Osteoblast (primary cell): ENCODE data around the gene KLHL6. TPM values are rescaled to one million over a fixed set of nuclear protein-coding genes. Genes with fewer than 3 reads are reported as not detected.

ENCODE experiments used
- DNase-seq: peaks from one replicate; pipeline ENCODE4 v3.0.0; 2011; ENCODE audit warnings: low spot score, mixed read lengths; ENCODE audit not compliant: insufficient read length; ENCODE audit errors: missing footprints
- H2AFZ ChIP-seq: 2 replicates; pipeline ENCODE4 v1.6.0; 2011; ENCODE audit warnings: mild to moderate bottlenecking, low read length
- H3K27ac ChIP-seq: 2 replicates; pipeline ENCODE4 v1.5.1; 2011; ENCODE audit warnings: mild to moderate bottlenecking, low read depth, low read length, moderate library complexity
- H3K27me3 ChIP-seq: 2 replicates; pipeline ENCODE4 v1.6.0; 2012; ENCODE audit warnings: mild to moderate bottlenecking, control low read depth, inconsistent platforms, low read length, moderate library complexity; ENCODE audit not compliant: insufficient read depth
- H3K36me3 ChIP-seq: 2 replicates; pipeline ENCODE4 v1.5.1; 2011; ENCODE audit warnings: mild to moderate bottlenecking, low read length, control low read depth, moderate library complexity; ENCODE audit not compliant: insufficient read depth
- H3K4me1 ChIP-seq: 2 replicates; pipeline ENCODE4 v1.5.1; 2011; ENCODE audit warnings: mild to moderate bottlenecking, low read length, control low read depth, moderate library complexity; ENCODE audit not compliant: insufficient read depth
- H3K4me2 ChIP-seq: 2 replicates; pipeline ENCODE4 v1.6.0; 2011; ENCODE audit warnings: mild to moderate bottlenecking, low read length; ENCODE audit not compliant: insufficient read depth
- H3K4me3 ChIP-seq: fragments of 200-600 bp; sonication (generic); 3 replicates; pipeline ENCODE4 v1.5.1; 2012; ENCODE audit warnings: mild to moderate bottlenecking, low read length, inconsistent platforms; ENCODE audit not compliant: insufficient read depth
- H3K79me2 ChIP-seq: 2 replicates; pipeline ENCODE4 v1.6.0; 2012; ENCODE audit warnings: mild to moderate bottlenecking, low read length, control low read depth, inconsistent platforms; ENCODE audit not compliant: insufficient read depth
- H3K9me3 ChIP-seq: 2 replicates; pipeline ENCODE4 v1.5.1; 2011; ENCODE audit warnings: low read depth, low read length, control low read depth
- H4K20me1 ChIP-seq: 2 replicates; pipeline ENCODE4 v1.6.0; 2012; ENCODE audit warnings: mild to moderate bottlenecking, low read length, control low read depth; ENCODE audit not compliant: insufficient read depth
- total RNA-seq: library from RNA; depleted of rRNA; stranded (reverse); fragments of >200 nt; gene quantifications from 2 replicates; pipeline ENCODE4 v1.2.3, GENCODE V29; 2012
- TF ChIP-seq, protein P1 (sequence below): IDR thresholded peaks from 2 replicates; pipeline ENCODE4 v1.5.1; 2011; ENCODE audit warnings: mild to moderate bottlenecking, low read depth, low read length, moderate library complexity; ENCODE audit errors: extremely low read depth

KLHL6 gene
- total RNA-seq, 1 donor: under 0.01 TPM

- no peak overlapping the region for H3K4me2 ChIP-seq
- no peaks in the 10 kb centered on the region for H4K20me1 ChIP-seq
- no peak overlapping the region for H3K27ac ChIP-seq
- peaks cover 13% of the 10 kb centered on the region for H3K27me3 ChIP-seq
- no peaks in the 10 kb centered on the region for H3K9me3 ChIP-seq
- H3K79me2 ChIP-seq: no peaks in the 10 kb centered on the region
- DNase-seq: no peak
- peaks cover 4% of the 10 kb centered on the region for H3K4me1 ChIP-seq
- H3K36me3 ChIP-seq: no peaks in the 10 kb centered on the region
- peak overlapping the region; percentile 15 for H2AFZ ChIP-seq
- no peak overlapping the region for H3K4me3 ChIP-seq
- TF ChIP-seq, protein P1, sequence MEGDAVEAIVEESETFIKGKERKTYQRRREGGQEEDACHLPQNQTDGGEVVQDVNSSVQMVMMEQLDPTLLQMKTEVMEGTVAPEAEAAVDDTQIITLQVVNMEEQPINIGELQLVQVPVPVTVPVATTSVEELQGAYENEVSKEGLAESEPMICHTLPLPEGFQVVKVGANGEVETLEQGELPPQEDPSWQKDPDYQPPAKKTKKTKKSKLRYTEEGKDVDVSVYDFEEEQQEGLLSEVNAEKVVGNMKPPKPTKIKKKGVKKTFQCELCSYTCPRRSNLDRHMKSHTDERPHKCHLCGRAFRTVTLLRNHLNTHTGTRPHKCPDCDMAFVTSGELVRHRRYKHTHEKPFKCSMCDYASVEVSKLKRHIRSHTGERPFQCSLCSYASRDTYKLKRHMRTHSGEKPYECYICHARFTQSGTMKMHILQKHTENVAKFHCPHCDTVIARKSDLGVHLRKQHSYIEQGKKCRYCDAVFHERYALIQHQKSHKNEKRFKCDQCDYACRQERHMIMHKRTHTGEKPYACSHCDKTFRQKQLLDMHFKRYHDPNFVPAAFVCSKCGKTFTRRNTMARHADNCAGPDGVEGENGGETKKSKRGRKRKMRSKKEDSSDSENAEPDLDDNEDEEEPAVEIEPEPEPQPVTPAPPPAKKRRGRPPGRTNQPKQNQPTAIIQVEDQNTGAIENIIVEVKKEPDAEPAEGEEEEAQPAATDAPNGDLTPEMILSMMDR: no peak
These were observed 29.4 kb upstream of the KLHL6 start for GRCh38 chr3:183584914-183585280.

DNA sequence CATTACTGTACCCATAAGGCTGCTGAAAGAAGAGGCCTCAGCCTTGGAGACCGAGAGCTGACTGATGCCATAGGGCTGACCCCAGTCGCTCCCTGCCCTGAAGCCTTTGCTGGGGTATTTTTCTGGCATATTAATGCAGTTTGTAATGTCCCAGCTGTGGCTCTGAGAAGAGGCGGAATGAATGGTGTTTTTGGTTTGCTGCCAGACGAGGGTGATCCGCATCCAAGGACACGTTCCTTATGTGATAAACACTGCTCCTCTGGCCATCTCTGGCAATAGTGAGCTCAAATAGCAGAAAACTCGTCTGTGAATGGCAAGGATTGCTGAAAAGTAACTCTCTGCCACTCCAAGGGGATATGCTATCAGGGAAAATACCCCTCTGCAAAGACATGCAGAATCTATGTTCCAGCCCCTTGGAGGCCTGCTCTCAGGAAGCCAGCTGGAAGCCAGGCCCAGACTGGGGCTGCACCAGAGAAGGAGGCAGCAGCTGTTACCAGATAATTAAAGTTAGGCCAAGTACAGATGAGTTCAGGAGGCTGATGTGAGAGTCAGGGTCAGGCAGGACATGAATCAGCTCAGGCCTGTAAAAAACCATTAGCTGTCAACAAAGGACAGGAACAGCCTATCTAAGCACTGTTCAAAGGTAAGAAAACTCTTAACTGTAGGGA, 28.9 kb upstream of the KLHL6 start:
- Histone ChIP-seq H3K79me2 (no peaks in the 10 kb centered on the region), H4K20me1 (no peaks in the 10 kb centered on the region), H3K4me3 (no peak overlapping the region), H3K4me2 (no peak overlapping the region), H3K4me1 (peaks cover 4% of the 10 kb centered on the region), H3K36me3 (no peaks in the 10 kb centered on the region), H2AFZ (peak overlapping the region; percentile 15), H3K9me3 (no peaks in the 10 kb centered on the region), H3K27me3 (peaks cover 7% of the 10 kb centered on the region), H3K27ac (no peak overlapping the region)
- TF ChIP-seq, protein P1: no peak
- no peak for DNase-seq

DNA sequence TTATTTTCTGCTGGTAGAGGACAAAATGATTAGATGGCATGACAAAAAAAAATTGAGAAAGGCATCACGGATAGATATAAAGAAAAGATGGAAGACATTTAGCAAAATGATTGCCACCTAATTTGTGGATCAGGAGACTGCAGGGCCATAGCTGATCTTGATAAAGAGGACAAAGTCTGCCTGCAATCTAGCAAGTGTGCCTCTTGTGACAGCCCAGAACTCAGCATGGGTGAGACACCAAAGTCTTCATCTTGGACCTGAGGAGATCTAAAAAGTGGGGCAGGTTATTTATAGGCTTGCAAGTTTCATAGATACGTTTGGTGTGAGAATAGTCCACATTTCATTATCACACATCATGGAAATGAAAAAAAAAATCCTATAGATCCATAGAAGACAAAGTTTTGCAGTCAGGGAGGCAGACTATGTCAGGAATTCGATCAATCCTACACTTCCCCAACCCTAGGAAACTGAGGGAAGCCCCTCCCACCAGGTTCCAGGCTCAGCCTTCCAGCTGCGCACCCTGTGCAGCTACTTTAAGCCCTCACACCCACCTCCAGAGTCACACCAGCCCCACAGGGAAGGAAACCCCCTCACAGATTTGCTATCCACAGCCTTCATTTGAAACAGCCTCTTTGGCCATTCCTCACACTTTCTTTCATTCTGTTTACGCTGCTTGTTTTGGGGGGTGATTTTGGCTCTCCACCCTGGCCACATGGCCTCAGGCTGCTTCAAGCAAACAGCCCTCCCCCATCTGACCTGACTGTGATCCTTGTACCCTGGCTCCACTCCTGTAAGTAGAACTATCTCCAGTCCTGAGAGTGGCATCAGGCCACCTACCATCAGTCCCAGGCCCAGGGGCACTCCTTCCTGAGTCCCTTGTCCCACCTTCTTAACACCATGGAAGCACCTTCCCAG, 28.1 kb upstream of the KLHL6 start:
- no peak overlapping the region for H3K27ac ChIP-seq
- H2AFZ ChIP-seq: no peak overlapping the region

More for the DNA sequence above, 28.1 kb upstream of the KLHL6 start:
- H4K20me1 ChIP-seq: no peaks in the 10 kb centered on the region
- TF ChIP-seq, protein P1: no peak
- peaks cover 5% of the 10 kb centered on the region for H3K27me3 ChIP-seq
- peaks cover 4% of the 10 kb centered on the region for H3K4me1 ChIP-seq
- H3K4me2 ChIP-seq: no peak overlapping the region
- no peak overlapping the region for H3K4me3 ChIP-seq
- no peaks in the 10 kb centered on the region for H3K36me3 ChIP-seq
- DNase-seq: no peak
- no peaks in the 10 kb centered on the region for H3K9me3 ChIP-seq
- H3K79me2 ChIP-seq: no peaks in the 10 kb centered on the region
